NT2/D1 (cell line): ENCODE results near the gene LRCH1.

ENCODE experiments used
- DNase-seq: peaks from one replicate; pipeline ENCODE4 v3.0.0-alpha.2; 2011; ENCODE audit warnings: low read depth, low spot score
- H3K27me3 ChIP-seq: 2 replicates; pipeline ENCODE4 v1.6.0; 2011; ENCODE audit warnings: mild to moderate bottlenecking; ENCODE audit not compliant: insufficient read length, insufficient read depth
- H3K36me3 ChIP-seq: 2 replicates; pipeline ENCODE4 v1.6.1; 2011; ENCODE audit warnings: mild to moderate bottlenecking, low read length, mixed read lengths; ENCODE audit not compliant: insufficient read depth, insufficient read length
- H3K4me1 ChIP-seq: 2 replicates; pipeline ENCODE4 v1.5.1; 2011; ENCODE audit not compliant: insufficient read depth, insufficient read length
- H3K4me3 ChIP-seq: 2 replicates; pipeline ENCODE4 v1.5.1; 2011; ENCODE audit warnings: low read depth; ENCODE audit not compliant: insufficient read length
- H3K9ac ChIP-seq: 2 replicates; pipeline ENCODE4 v1.6.0; 2011; ENCODE audit warnings: low read depth; ENCODE audit not compliant: insufficient read length
- H3K9me3 ChIP-seq: 2 replicates; pipeline ENCODE4 v1.5.1; 2011; ENCODE audit warnings: mild to moderate bottlenecking, low read length; ENCODE audit not compliant: insufficient read depth
- SUZ12 ChIP-seq: IDR thresholded peaks from 2 replicates; pipeline ENCODE4 v1.6.1; 2011; ENCODE audit not compliant: insufficient read length, insufficient read depth; ENCODE audit errors: extremely low read depth
- YY1 ChIP-seq: IDR thresholded peaks from 2 replicates; pipeline ENCODE4 v1.6.1; 2011; ENCODE audit not compliant: insufficient read length, insufficient read depth
- ZNF274 ChIP-seq: IDR thresholded peaks from 2 replicates; pipeline ENCODE4 v1.6.1; 2011; ENCODE audit warnings: mild to moderate bottlenecking, low read depth, low read length

The LRCH1 gene

GRCh38 chr13:46546084-46546768, 6.7 kb upstream of the LRCH1 start:
- DNase-seq = no peak
- Histone ChIP-seq H3K9ac (no peak overlapping the region), H3K27me3 (no peaks in the 10 kb centered on the region), H3K36me3 (no peaks in the 10 kb centered on the region), H3K4me1 (no peaks in the 10 kb centered on the region), H3K4me3 (no peak overlapping the region), H3K9me3 (no peaks in the 10 kb centered on the region)
- TF ChIP-seq YY1 = no peak
- no peak for TF ChIP-seq ZNF274
- TF ChIP-seq SUZ12 = no peak

- Histone ChIP-seq H3K36me3 (no peaks in the 10 kb centered on the region), H3K4me3 (no peak overlapping the region), H3K9me3 (no peaks in the 10 kb centered on the region), H3K4me1 (no peaks in the 10 kb centered on the region), H3K9ac (no peak overlapping the region), H3K27me3 (peaks cover 32% of the 10 kb centered on the region)
- TF ChIP-seq YY1 = no peak
- TF ChIP-seq SUZ12 = no peak
- TF ChIP-seq ZNF274 = no peak
- no peak for DNase-seq
Observed at GRCh38 chr13:46550822-46551221, 2.1 kb upstream of the LRCH1 start.

- no peak for TF ChIP-seq ZNF274
- TF ChIP-seq SUZ12 = no peak
- no peak for TF ChIP-seq YY1
- Histone ChIP-seq H3K9me3 (no peaks in the 10 kb centered on the region), H3K36me3 (no peaks in the 10 kb centered on the region), H3K27me3 (peaks cover 32% of the 10 kb centered on the region), H3K4me1 (no peaks in the 10 kb centered on the region), H3K4me3 (peak overlapping the region; percentile 41), H3K9ac (peak overlapping the region; percentile 64)
- DNase-seq = peak; percentile 42
Observed at GRCh38 chr13:46551410-46552302, 1.3 kb upstream of the LRCH1 start.

GRCh38 chr13:46552303-46552682, 677 bp upstream of the LRCH1 start:
- Histone ChIP-seq H3K4me3 (peak overlapping the region; percentile 41), H3K9ac (peak overlapping the region; percentile 64), H3K36me3 (no peaks in the 10 kb centered on the region), H3K9me3 (no peaks in the 10 kb centered on the region), H3K4me1 (no peaks in the 10 kb centered on the region), H3K27me3 (peaks cover 32% of the 10 kb centered on the region)
- no peak for DNase-seq
- TF ChIP-seq ZNF274 (no peak), YY1 (no peak)

GRCh38 chr13:46553521-46553885, 533 bp downstream of the LRCH1 start:
- Histone ChIP-seq H3K27me3 (peaks cover 32% of the 10 kb centered on the region), H3K9me3 (no peaks in the 10 kb centered on the region), H3K36me3 (no peaks in the 10 kb centered on the region), H3K4me3 (peak overlapping the region; percentile 66), H3K9ac (peak overlapping the region; percentile 74), H3K4me1 (no peaks in the 10 kb centered on the region)
- DNase-seq = no peak
- no peak for TF ChIP-seq ZNF274
- TF ChIP-seq YY1 = no peak
- TF ChIP-seq SUZ12 = no peak

- no peaks in the 10 kb centered on the region for H3K36me3 ChIP-seq
- H3K27me3 ChIP-seq = peaks cover 32% of the 10 kb centered on the region
- no peaks in the 10 kb centered on the region for H3K9me3 ChIP-seq
- peak overlapping the region; percentile 74 for H3K9ac ChIP-seq
- TF ChIP-seq SUZ12 = no peak
- no peak for TF ChIP-seq ZNF274
- no peak for TF ChIP-seq YY1
- H3K4me3 ChIP-seq = peak overlapping the region; percentile 66
- no peaks in the 10 kb centered on the region for H3K4me1 ChIP-seq
- DNase-seq = no peak
Observed at GRCh38 chr13:46553886-46554858, 1.2 kb downstream of the LRCH1 start.

GRCh38 chr13:46554951-46555350, 2.0 kb downstream of the LRCH1 start:
- H3K4me3 ChIP-seq = peak overlapping the region; percentile 66
- H3K9ac ChIP-seq = peak overlapping the region; percentile 74
- TF ChIP-seq YY1 (no peak), SUZ12 (no peak), ZNF274 (no peak)
- H3K27me3 ChIP-seq = peaks cover 32% of the 10 kb centered on the region
- no peaks in the 10 kb centered on the region for H3K4me1 ChIP-seq
- H3K9me3 ChIP-seq = no peaks in the 10 kb centered on the region
- no peak for DNase-seq
- no peaks in the 10 kb centered on the region for H3K36me3 ChIP-seq
